IMR-90 (cell line): ENCODE measurements around the gene STOX2. TPM values are rescaled to one million over a fixed set of nuclear protein-coding genes. Genes with fewer than 3 reads are reported as not detected.
A peak's percentile ranks its signal among the peaks of the same experiment; 100 is the strongest.

Experiments
- ATAC-seq: fragments of 200-7000 bp; cut with Tn5 transposase; 2 replicates; pipeline ENCODE4 v1.9.1; 2020; ENCODE audit warnings: low read depth, mild to moderate bottlenecking, moderate library complexity
- BruUV-seq: library from RNA; stranded (reverse); fragments of 400-500 nt; replicated peaks from 2 replicates; lab custom pipeline; 2021; lab: Mats Ljungman, UMichigan
- CTCF ChIA-PET: fragments of 300-600 bp; formaldehyde crosslinking; extraction: SDS; loops from one replicate; lab custom pipeline; 2021; ENCODE audit warnings: antibody characterized with exemption; lab: Yijun Ruan, JAX
- POLR2A ChIA-PET: fragments of 300-600 bp; sonication (Branson Sonifier 250); formaldehyde crosslinking; loops from one replicate; lab custom pipeline; 2022; ENCODE audit warnings: antibody characterized with exemption; ENCODE audit not compliant: unreplicated experiment; lab: Charles Lee
- DNase-seq: peaks from one replicate; pipeline ENCODE4 v3.0.0; 2013
- H2AFZ ChIP-seq: replicated peaks from 2 replicates; pipeline ENCODE3; 2013; ENCODE audit warnings: low read length, mild to moderate bottlenecking; ENCODE audit not compliant: poor library complexity
- H2AK5ac ChIP-seq: 2 replicates; pipeline ENCODE4 v1.6.1; 2013; ENCODE audit warnings: low read depth, low read length, inconsistent platforms
- H2AK9ac ChIP-seq: replicated peaks from 2 replicates; pipeline ENCODE3; 2013; ENCODE audit warnings: mild to moderate bottlenecking, low read depth, low read length, moderate library complexity; ENCODE audit not compliant: poor library complexity
- H2BK120ac ChIP-seq: 2 replicates; pipeline ENCODE4 v1.6.1; 2013; ENCODE audit warnings: low read depth, low read length, inconsistent platforms
- H2BK15ac ChIP-seq: 3 replicates; pipeline ENCODE4 v1.6.1; 2013; ENCODE audit warnings: low read depth, low read length, inconsistent platforms
- H2BK20ac ChIP-seq: 2 replicates; pipeline ENCODE4 v1.6.1; 2013; ENCODE audit warnings: low read depth, mild to moderate bottlenecking, inconsistent platforms, low read length, moderate library complexity
- H2BK5ac ChIP-seq: 2 replicates; pipeline ENCODE4 v1.6.1; 2013; ENCODE audit warnings: mild to moderate bottlenecking, low read depth, low read length, inconsistent platforms; ENCODE audit not compliant: poor library complexity, severe bottlenecking
- H3K14ac ChIP-seq: replicated peaks from 2 replicates; pipeline ENCODE4 v1.6.1; 2013; ENCODE audit warnings: low read depth, low read length, inconsistent platforms
- H3K18ac ChIP-seq: 2 replicates; pipeline ENCODE4 v1.6.1; 2013; ENCODE audit warnings: low read depth, low read length, control low read depth
- H3K23ac ChIP-seq: 2 replicates; pipeline ENCODE4 v1.6.1; 2013; ENCODE audit warnings: low read depth, low read length, inconsistent platforms
- H3K27ac ChIP-seq: 2 replicates; pipeline ENCODE4 v1.5.1; 2013; ENCODE audit warnings: mild to moderate bottlenecking, control low read depth, low read length; ENCODE audit not compliant: insufficient read depth
- H3K27me3 ChIP-seq: 2 replicates; pipeline ENCODE4 v1.6.1; 2013; ENCODE audit warnings: low read length; ENCODE audit not compliant: control insufficient read depth, insufficient read depth
- H3K36me3 ChIP-seq: 2 replicates; pipeline ENCODE4 v1.6.1; 2013; ENCODE audit warnings: low read length, mixed read lengths; ENCODE audit not compliant: control insufficient read depth, insufficient read depth
- H3K4ac ChIP-seq: 2 replicates; pipeline ENCODE4 v1.6.1; 2013; ENCODE audit warnings: low read depth, low read length, inconsistent platforms
- H3K4me1 ChIP-seq: 2 replicates; pipeline ENCODE4 v1.6.1; 2013; ENCODE audit warnings: low read length, mixed read lengths; ENCODE audit not compliant: control insufficient read depth, insufficient read depth
- H3K4me2 ChIP-seq: 2 replicates; pipeline ENCODE4 v1.6.1; 2013; ENCODE audit warnings: low read depth, mild to moderate bottlenecking, control low read depth, low read length, moderate library complexity
- H3K4me3 ChIP-seq: 2 replicates; pipeline ENCODE4 v1.5.1; 2013; ENCODE audit warnings: low read depth, mild to moderate bottlenecking, control low read depth, low read length, moderate library complexity; ENCODE audit not compliant: insufficient read depth
- H3K56ac ChIP-seq: 2 replicates; pipeline ENCODE4 v1.6.1; 2013; ENCODE audit warnings: low read length, inconsistent platforms; ENCODE audit not compliant: insufficient read depth; ENCODE audit errors: extremely low read depth
- H3K79me1 ChIP-seq, 2 experiments: 2 replicates each; pipeline ENCODE4 v1.6.1; 2013; ENCODE audit warnings: low read length in 2 of 2, inconsistent platforms in 1 of 2, low read depth in 1 of 2
- H3K9ac ChIP-seq: 2 replicates; pipeline ENCODE4 v1.6.1; 2013; ENCODE audit warnings: low read depth, low read length, control low read depth
- H3K9me1 ChIP-seq: 2 replicates; pipeline ENCODE4 v1.6.1; 2013; ENCODE audit warnings: low read length, inconsistent platforms; ENCODE audit not compliant: insufficient read depth
- H3K9me3 ChIP-seq: 2 replicates; pipeline ENCODE4 v1.6.1; 2013; ENCODE audit warnings: low read length; ENCODE audit not compliant: control insufficient read depth, insufficient read depth
- H4K20me1 ChIP-seq: 2 replicates; pipeline ENCODE4 v1.6.1; 2013; ENCODE audit warnings: low read length, inconsistent platforms; ENCODE audit not compliant: insufficient read depth
- H4K5ac ChIP-seq: 2 replicates; pipeline ENCODE4 v1.6.1; 2013; ENCODE audit warnings: mild to moderate bottlenecking, low read depth, low read length, control low read depth
- H4K8ac ChIP-seq, 2 experiments: 2 replicates each; pipeline ENCODE4 v1.6.1; 2013; ENCODE audit warnings: low read depth in 2 of 2, low read length in 2 of 2, control low read depth in 1 of 2, inconsistent platforms in 1 of 2
- H4K91ac ChIP-seq: 2 replicates; pipeline ENCODE4 v1.6.1; 2013; ENCODE audit warnings: low read depth, low read length, inconsistent platforms; ENCODE audit not compliant: insufficient read depth
- BHLHE40 ChIP-seq: fragments of 150-350 bp; IDR thresholded peaks from 2 replicates; pipeline ENCODE4 v1.6.1; 2016; ENCODE audit warnings: mild to moderate bottlenecking, low read depth, low read length
- CEBPB ChIP-seq: IDR thresholded peaks from 2 replicates; pipeline ENCODE4 v1.6.1; 2012; ENCODE audit warnings: low read depth, low read length, improper control_type of control experiment
- CHD1 ChIP-seq: IDR thresholded peaks from 2 replicates; pipeline ENCODE4 v1.6.1; 2012; ENCODE audit warnings: low read depth, low read length, improper control_type of control experiment
- CTCF ChIP-seq: conservative IDR thresholded peaks from 2 replicates; pipeline ENCODE4 v1.5.1; 2012; ENCODE audit warnings: mild to moderate bottlenecking, low read depth, low read length, improper control_type of control experiment
- FOS ChIP-seq: fragments of 150-350 bp; IDR thresholded peaks from 2 replicates; pipeline ENCODE4 v1.6.1; 2016; ENCODE audit warnings: low read depth, low read length
- MAFK ChIP-seq: IDR thresholded peaks from 2 replicates; pipeline ENCODE4 v1.6.1; 2012; ENCODE audit warnings: low read depth, low read length, improper control_type of control experiment
- MAZ ChIP-seq: IDR thresholded peaks from 2 replicates; pipeline ENCODE4 v1.6.1; 2012; ENCODE audit warnings: low read depth, mild to moderate bottlenecking, low read length, improper control_type of control experiment, moderate library complexity, borderline replicate concordance
- MXI1 ChIP-seq: IDR thresholded peaks from 2 replicates; pipeline ENCODE4 v1.6.1; 2012; ENCODE audit warnings: low read depth, mild to moderate bottlenecking, low read length, moderate library complexity, borderline replicate concordance
- NFE2L2 ChIP-seq: fragments of 150-350 bp; IDR thresholded peaks from 2 replicates; pipeline ENCODE4 v1.6.1; 2016; ENCODE audit warnings: low read depth, mild to moderate bottlenecking, low read length
- POLR2A ChIP-seq: IDR thresholded peaks from 2 replicates; pipeline ENCODE4 v1.6.1; 2012; ENCODE audit warnings: mild to moderate bottlenecking, low read depth, low read length
- RAD21 ChIP-seq: IDR thresholded peaks from 2 replicates; pipeline ENCODE4 v1.6.1; 2012; ENCODE audit warnings: low read length, improper control_type of control experiment
- RCOR1 ChIP-seq: IDR thresholded peaks from 2 replicates; pipeline ENCODE4 v1.6.1; 2012; ENCODE audit warnings: mild to moderate bottlenecking, low read length, improper control_type of control experiment; ENCODE audit not compliant: insufficient replicate concordance
- RFX5 ChIP-seq: IDR thresholded peaks from 2 replicates; pipeline ENCODE4 v1.8.0; 2012; ENCODE audit warnings: low read depth, mild to moderate bottlenecking, low read length, moderate library complexity
- SMC3 ChIP-seq: fragments of 150-350 bp; IDR thresholded peaks from 2 replicates; pipeline ENCODE4 v1.6.1; 2016; ENCODE audit warnings: low read depth, mild to moderate bottlenecking, antibody characterized with exemption, low read length, moderate library complexity
- WGBS, 2 experiments: methylation state at CpG; one replicate each; pipeline versions ENCODE4 v1.1.5 to v1.1.7; 2013; ENCODE audit warnings: missing lambda C conversion rate in 2 of 2; ENCODE audit not compliant: insufficient read length in 1 of 2; ENCODE audit errors: extremely low coverage in 2 of 2; 5-methylcytosine and 5-hydroxymethylcytosine counted together
- dilution Hi-C: fragments of 300-500 bp; cut with HindIII; formaldehyde crosslinking; loops from one replicate; pipeline ENCODE4 v1.14.3; 2018; ENCODE audit warnings: low sequenced_read_pairs; ENCODE audit not compliant: unreplicated experiment
- in situ Hi-C: fragments of 300-500 bp; cut with MboI; formaldehyde crosslinking; loops from 3 replicates; pipeline ENCODE4 v1.14.3; 2019; ENCODE audit warnings: low sequenced_read_pairs, inconsistent platforms, mixed read lengths
- intact Hi-C: fragments of 100-400 bp; cut with micrococcal nuclease; formaldehyde crosslinking; loops from 2 replicates; pipeline ENCODE4 v1.10.0; 2022
- polyA plus RNA-seq, 3 experiments: library from polyadenylated mRNA; depleted of rRNA; stranded (reverse); fragments of >200 nt; gene quantifications; 2 replicates each; pipeline ENCODE4 v1.2.3, GENCODE V29; 2012; ENCODE audit warnings: low replicate concordance in 1 of 3
- total RNA-seq: library from RNA; depleted of rRNA; stranded (reverse); fragments of >200 nt; gene quantifications from 2 replicates; pipeline ENCODE4 v1.2.3, GENCODE V29; 2012
- TF ChIP-seq, protein P1 (sequence below): fragments of 150-350 bp; IDR thresholded peaks from 2 replicates; pipeline ENCODE4 v1.6.1; 2017; ENCODE audit warnings: mild to moderate bottlenecking, antibody characterized with exemption, low read length, low read depth
- TF ChIP-seq, protein P2 (sequence below): fragments of 150-350 bp; IDR thresholded peaks from 2 replicates; pipeline ENCODE4 v1.6.1; 2016; ENCODE audit warnings: low read depth, mild to moderate bottlenecking, low read length, moderate library complexity, borderline replicate concordance

STOX2 gene
- total and polyA plus RNA-seq, 2 of the 4 experiments (the other 2 are of a cell fraction) = 1.1 to 5.4 TPM

GRCh38 chr4:184003433-184003832 is 98.3 kb downstream of the STOX2 start:
- Histone ChIP-seq H2BK5ac (no peak overlapping the region), H3K23ac (no peak overlapping the region), H3K9me3 (no peaks in the 10 kb centered on the region; the same call in 1 of the 2 replicates), H3K27ac (no peak overlapping the region), H3K18ac (no peak overlapping the region), H3K9ac (no peak overlapping the region; the same call in 1 of the 2 replicates), H3K79me1 (no peaks in the 10 kb centered on the region), H2BK15ac (no peak overlapping the region), H3K4me3 (no peak overlapping the region), H4K5ac (no peak overlapping the region), H2AFZ (no peak overlapping the region), H3K4me2 (no peak overlapping the region), H3K56ac (no peak overlapping the region), H3K14ac (no peak overlapping the region), H2AK9ac (peak overlapping the region; percentile 13), H3K4me1 (peaks cover 4% of the 10 kb centered on the region; the same call in 1 of the 2 replicates), H4K20me1 (no peaks in the 10 kb centered on the region), H2AK5ac (no peak overlapping the region), H3K9me1 (peaks cover 4% of the 10 kb centered on the region), H3K27me3 (no peaks in the 10 kb centered on the region), H4K8ac (no peak overlapping the region), H4K91ac (no peak overlapping the region), H2BK120ac (no peak overlapping the region), H2BK20ac (no peak overlapping the region), H3K4ac (no peak overlapping the region), H3K36me3 (peaks cover 29% of the 10 kb centered on the region)
- POLR2A ChIA-PET = no interaction called here
- no peak for TF ChIP-seq MAFK
- no peak for TF ChIP-seq MAZ
- no peak for TF ChIP-seq BHLHE40
- no peak for TF ChIP-seq RAD21
- TF ChIP-seq NFE2L2 = no peak
- TF ChIP-seq RCOR1 = no peak
- no peak for TF ChIP-seq CEBPB
- TF ChIP-seq RFX5 = no peak
- TF ChIP-seq CHD1 = no peak
- TF ChIP-seq CTCF = no peak
- TF ChIP-seq SMC3 = no peak
- no peak for TF ChIP-seq FOS
- TF ChIP-seq POLR2A = no peak
- TF ChIP-seq, protein P1, sequence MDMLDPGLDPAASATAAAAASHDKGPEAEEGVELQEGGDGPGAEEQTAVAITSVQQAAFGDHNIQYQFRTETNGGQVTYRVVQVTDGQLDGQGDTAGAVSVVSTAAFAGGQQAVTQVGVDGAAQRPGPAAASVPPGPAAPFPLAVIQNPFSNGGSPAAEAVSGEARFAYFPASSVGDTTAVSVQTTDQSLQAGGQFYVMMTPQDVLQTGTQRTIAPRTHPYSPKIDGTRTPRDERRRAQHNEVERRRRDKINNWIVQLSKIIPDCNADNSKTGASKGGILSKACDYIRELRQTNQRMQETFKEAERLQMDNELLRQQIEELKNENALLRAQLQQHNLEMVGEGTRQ = no peak
- TF ChIP-seq MXI1 = no peak
- TF ChIP-seq, protein P2, sequence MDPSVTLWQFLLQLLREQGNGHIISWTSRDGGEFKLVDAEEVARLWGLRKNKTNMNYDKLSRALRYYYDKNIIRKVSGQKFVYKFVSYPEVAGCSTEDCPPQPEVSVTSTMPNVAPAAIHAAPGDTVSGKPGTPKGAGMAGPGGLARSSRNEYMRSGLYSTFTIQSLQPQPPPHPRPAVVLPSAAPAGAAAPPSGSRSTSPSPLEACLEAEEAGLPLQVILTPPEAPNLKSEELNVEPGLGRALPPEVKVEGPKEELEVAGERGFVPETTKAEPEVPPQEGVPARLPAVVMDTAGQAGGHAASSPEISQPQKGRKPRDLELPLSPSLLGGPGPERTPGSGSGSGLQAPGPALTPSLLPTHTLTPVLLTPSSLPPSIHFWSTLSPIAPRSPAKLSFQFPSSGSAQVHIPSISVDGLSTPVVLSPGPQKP = no peak
- no TSS peak for BruUV-seq
- 96% methylated on average over 3 of the region's 4 CpGs; no CpG with 5 or more reads in 1 of the 2 experiments for WGBS, 2 experiments
- dilution Hi-C loops (no loop called here), intact Hi-C loops (no loop called here), in situ Hi-C loops (no loop called here)
- DNase-seq (no peak), ATAC-seq (no peak)
- CTCF ChIA-PET = no interaction called here
